Stimulated activated naive B cell treated with anti-CD40 and anti-IgM and Interleukin-4, amounts not matched to agents 10 μg/mL and 1 μg/mL and 100 μg/mL, for 72 hours (primary cell): ENCODE measurements around the gene SELENOI.

Experiments
- ATAC-seq, 2 donors: fragments of 150-1000 bp; cut with Tn5 transposase; replicated peaks; 2 replicates each; pipeline ENCODE4 v1.10.0; 2021; ENCODE audit warnings: moderate library complexity in 1 of 2
- DNase-seq: peaks from one replicate; pipeline ENCODE4 v3.0.0; 2021
- H3K27ac Mint-ChIP-seq: one replicate; pipeline ENCODE4 v1.8.0; 2022; ENCODE audit warnings: mild to moderate bottlenecking, mixed read lengths
- H3K27me3 Mint-ChIP-seq, 2 donors: one replicate each; pipeline ENCODE4 v1.8.0; 2022; ENCODE audit warnings: mixed read lengths in 2 of 2
- H3K36me3 Mint-ChIP-seq, 2 donors: one replicate each; pipeline ENCODE4 v1.8.0; 2022; ENCODE audit warnings: mixed read lengths in 2 of 2, mild to moderate bottlenecking in 1 of 2
- H3K4me1 Mint-ChIP-seq, 2 donors: one replicate each; pipeline ENCODE4 v1.8.0; 2022; ENCODE audit warnings: mixed read lengths in 2 of 2, mild to moderate bottlenecking in 1 of 2
- H3K4me3 Mint-ChIP-seq, 2 donors: one replicate each; pipeline ENCODE4 v1.8.0; 2022; ENCODE audit warnings: mild to moderate bottlenecking in 2 of 2, mixed read lengths in 2 of 2, moderate library complexity in 1 of 2
- H3K9me3 Mint-ChIP-seq, 2 donors: one replicate each; pipeline ENCODE4 v1.8.0; 2022; ENCODE audit warnings: mixed read lengths in 2 of 2, mild to moderate bottlenecking in 1 of 2

The SELENOI gene

DNA sequence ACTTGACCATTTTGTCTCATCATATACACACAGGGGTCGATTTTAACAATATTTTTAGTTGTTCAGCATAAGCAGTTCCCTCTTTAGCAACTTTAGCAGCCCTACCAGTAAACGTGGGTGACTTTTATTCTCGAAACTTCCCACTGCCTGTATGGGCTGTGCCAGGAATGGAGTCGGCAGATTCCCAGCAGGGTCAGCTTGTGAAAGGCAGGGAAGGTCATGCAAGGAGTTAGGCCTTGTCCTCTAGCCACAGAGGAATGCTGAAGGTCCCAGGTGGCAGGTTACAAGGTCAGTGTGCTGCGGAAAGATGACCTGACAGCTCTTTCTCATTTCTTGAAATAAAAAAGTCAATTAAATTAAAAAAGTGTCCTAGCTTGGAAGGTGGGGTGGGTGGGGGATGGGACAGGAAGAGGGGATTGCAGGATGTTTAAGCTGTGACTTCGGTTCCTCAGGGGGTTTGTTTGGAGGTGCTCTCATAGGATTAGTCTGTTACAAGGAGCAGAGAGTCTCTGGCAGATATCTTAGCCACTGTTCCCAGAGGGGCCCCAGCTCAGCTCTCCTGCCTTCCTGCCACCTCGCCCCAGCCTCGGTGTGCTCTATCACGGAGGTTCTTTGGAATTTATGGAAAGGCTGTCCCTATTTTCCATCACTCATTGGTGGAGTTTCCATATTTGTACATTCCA is 77.1 kb downstream of the SELENOI start:
- no peak for DNase-seq
- no peak for ATAC-seq
- Mint-ChIP-seq H3K9me3 (peaks cover 0 to 1% of the 10 kb centered on the region in 2 donors), H3K4me1 (peaks cover 1 to 6% of the 10 kb centered on the region in 2 donors), H3K36me3 (no peaks in the 10 kb centered on the region), H3K4me3 (no peak overlapping the region), H3K27ac (no peak overlapping the region), H3K27me3 (peaks cover 7 to 8% of the 10 kb centered on the region in 2 donors)

- Mint-ChIP-seq H3K27ac (no peak overlapping the region), H3K9me3 (peaks cover 0 to 1% of the 10 kb centered on the region in 2 donors), H3K4me3 (no peak overlapping the region), H3K27me3 (peaks cover 5 to 6% of the 10 kb centered on the region in 2 donors), H3K36me3 (no peaks in the 10 kb centered on the region), H3K4me1 (peaks cover 1 to 6% of the 10 kb centered on the region in 2 donors)
- DNase-seq = no peak
- no peak for ATAC-seq
Measured at GRCh38 chr2:26423750-26424149, 77.8 kb downstream of the SELENOI start.

GRCh38 chr2:26424221-26424620 is 78.3 kb downstream of the SELENOI start:
- Mint-ChIP-seq H3K36me3 (no peaks in the 10 kb centered on the region), H3K27ac (no peak overlapping the region), H3K9me3 (peaks cover 0 to 1% of the 10 kb centered on the region in 2 donors), H3K27me3 (peaks cover 5 to 6% of the 10 kb centered on the region in 2 donors), H3K4me1 (peaks cover 1 to 6% of the 10 kb centered on the region in 2 donors), H3K4me3 (no peak overlapping the region)
- ATAC-seq (no peak), DNase-seq (no peak)

DNA sequence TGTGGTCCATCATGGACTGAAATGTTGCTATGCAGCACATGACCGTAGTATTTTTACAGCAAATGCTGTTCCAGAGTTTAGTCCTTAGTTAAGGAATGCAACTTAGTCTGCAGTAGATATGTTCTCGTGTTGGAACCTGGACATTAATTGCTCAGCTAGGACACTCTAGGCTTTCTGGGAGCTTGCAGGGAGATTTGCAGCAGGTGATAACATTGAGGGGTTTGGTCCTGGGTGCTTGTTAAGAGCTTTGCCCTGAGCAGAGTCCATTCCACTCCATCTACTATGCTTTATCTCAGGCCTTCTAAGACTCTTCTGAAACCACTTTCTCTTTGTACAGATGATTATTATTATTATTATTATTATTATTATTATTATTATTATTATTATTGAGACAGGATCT is 82.9 kb downstream of the SELENOI start:
- Mint-ChIP-seq H3K27ac (no peak overlapping the region), H3K9me3 (peaks cover 0 to 1% of the 10 kb centered on the region in 2 donors), H3K4me3 (no peak overlapping the region), H3K36me3 (no peaks in the 10 kb centered on the region), H3K27me3 (peaks cover 0 to 8% of the 10 kb centered on the region in 2 donors), H3K4me1 (peaks cover 1 to 6% of the 10 kb centered on the region in 2 donors)
- no peak for ATAC-seq
- no peak for DNase-seq

DNA sequence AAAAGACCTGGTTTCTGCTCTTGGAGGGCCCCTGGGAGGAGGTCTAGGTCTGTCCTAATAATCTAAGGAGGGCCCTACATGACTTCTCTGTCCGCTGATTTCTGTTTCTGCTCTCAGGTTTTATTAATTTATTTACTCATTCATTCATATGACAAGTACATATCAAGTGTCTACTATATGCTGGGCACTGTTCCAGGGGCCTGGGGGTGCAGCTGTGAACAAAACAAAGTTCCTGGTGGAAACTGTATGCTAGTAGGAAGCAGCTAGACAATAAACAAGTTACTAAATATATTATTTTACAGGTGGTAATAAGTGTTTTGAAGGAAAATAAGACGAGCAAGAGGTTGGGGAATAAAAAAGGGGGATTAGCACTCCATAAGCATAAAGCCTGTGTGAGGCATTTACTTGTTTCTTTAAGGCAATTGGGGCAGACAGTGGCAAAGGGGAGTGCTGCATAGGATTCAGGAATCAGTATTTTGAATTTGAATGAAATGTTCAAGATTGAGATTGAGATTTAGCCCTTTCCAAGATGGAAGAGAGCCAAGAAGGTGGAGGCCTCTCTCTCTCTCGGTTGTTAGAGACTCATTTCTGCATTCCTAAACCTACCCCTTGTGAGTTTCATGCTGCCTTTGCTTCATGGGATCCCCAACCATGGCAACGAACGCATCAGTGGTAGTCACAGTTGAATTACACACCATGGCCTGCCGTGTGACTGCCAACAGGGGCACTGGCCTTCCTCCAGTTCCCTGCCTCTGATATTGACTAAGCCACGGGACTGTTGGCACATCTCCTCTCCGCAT is 84.0 kb downstream of the SELENOI start:
- no peak overlapping the region for H3K27ac Mint-ChIP-seq
- ATAC-seq (no peak), DNase-seq (no peak)
- H3K9me3 Mint-ChIP-seq = peaks cover 0 to 1% of the 10 kb centered on the region in 2 donors
- no peaks in the 10 kb centered on the region for H3K36me3 Mint-ChIP-seq
- peaks cover 0 to 3% of the 10 kb centered on the region in 2 donors for H3K4me1 Mint-ChIP-seq
- H3K4me3 Mint-ChIP-seq = no peak overlapping the region
- peaks cover 0 to 8% of the 10 kb centered on the region in 2 donors for H3K27me3 Mint-ChIP-seq

GRCh38 chr2:26430826-26431225 is 84.9 kb downstream of the SELENOI start:
- H3K27me3 Mint-ChIP-seq = peaks cover 0 to 8% of the 10 kb centered on the region in 2 donors
- H3K4me3 Mint-ChIP-seq = no peak overlapping the region
- no peak overlapping the region for H3K27ac Mint-ChIP-seq
- H3K9me3 Mint-ChIP-seq = no peaks in the 10 kb centered on the region
- DNase-seq (no peak), ATAC-seq (no peak)
- H3K4me1 Mint-ChIP-seq = no peaks in the 10 kb centered on the region
- H3K36me3 Mint-ChIP-seq = no peaks in the 10 kb centered on the region

- DNase-seq (no peak), ATAC-seq (no peak)
- Mint-ChIP-seq H3K9me3 (no peaks in the 10 kb centered on the region), H3K27me3 (peaks cover 0 to 8% of the 10 kb centered on the region in 2 donors), H3K4me3 (no peak overlapping the region), H3K27ac (no peak overlapping the region), H3K4me1 (no peaks in the 10 kb centered on the region), H3K36me3 (no peaks in the 10 kb centered on the region)
Measured at GRCh38 chr2:26432363-26432762, 86.4 kb downstream of the SELENOI start.

DNA sequence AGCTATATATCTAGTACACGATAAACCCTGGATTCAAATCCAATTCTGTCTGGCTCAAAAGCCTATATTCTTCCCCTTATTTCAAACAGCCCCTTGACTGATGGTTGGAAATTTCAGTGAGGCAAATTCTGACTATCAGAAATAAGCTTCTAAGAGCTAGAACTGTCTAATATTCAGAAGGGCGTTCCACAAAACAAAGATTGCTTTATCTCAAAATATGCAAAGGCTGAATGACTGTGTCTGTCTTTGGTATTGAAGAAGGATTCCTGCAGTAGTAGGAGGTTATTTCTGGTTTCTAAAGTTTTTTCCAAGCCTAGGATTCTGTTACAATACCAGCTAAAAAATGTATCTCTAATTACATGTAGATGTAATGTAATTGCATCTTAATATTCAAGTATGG is 86.9 kb downstream of the SELENOI start:
- no peak for DNase-seq
- no peaks in the 10 kb centered on the region for H3K36me3 Mint-ChIP-seq

DNA sequence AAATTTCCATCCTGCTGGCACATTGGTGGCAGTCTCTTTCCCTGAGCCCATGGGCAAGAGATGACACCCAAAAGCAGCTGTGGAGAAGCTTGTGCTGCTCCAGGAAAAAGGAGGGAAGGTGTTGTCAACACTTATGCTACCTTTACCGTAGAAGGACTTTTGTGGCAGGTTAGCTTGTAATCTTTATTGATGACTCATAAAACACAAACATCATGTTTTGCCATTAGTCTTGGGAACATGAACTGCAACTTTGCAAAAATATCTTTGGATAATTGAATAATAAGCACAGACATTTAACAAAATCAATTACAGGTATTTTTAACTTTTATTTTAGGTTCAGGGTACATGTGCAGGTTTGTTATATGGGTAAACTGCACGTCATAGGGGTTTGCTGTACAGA is 89.2 kb downstream of the SELENOI start:
- Mint-ChIP-seq H3K36me3 (no peaks in the 10 kb centered on the region), H3K27ac (no peak overlapping the region), H3K27me3 (peaks cover 6 to 12% of the 10 kb centered on the region in 2 donors), H3K4me3 (no peak overlapping the region), H3K9me3 (no peaks in the 10 kb centered on the region), H3K4me1 (no peaks in the 10 kb centered on the region)
- ATAC-seq = no peak
- no peak for DNase-seq

More for the DNA sequence above, 86.9 kb downstream of the SELENOI start:
- H3K27ac Mint-ChIP-seq = no peak overlapping the region
- H3K4me3 Mint-ChIP-seq = no peak overlapping the region
- peaks cover 0 to 8% of the 10 kb centered on the region in 2 donors for H3K27me3 Mint-ChIP-seq
- no peak for ATAC-seq
- H3K4me1 Mint-ChIP-seq = no peaks in the 10 kb centered on the region
- H3K9me3 Mint-ChIP-seq = no peaks in the 10 kb centered on the region

DNA sequence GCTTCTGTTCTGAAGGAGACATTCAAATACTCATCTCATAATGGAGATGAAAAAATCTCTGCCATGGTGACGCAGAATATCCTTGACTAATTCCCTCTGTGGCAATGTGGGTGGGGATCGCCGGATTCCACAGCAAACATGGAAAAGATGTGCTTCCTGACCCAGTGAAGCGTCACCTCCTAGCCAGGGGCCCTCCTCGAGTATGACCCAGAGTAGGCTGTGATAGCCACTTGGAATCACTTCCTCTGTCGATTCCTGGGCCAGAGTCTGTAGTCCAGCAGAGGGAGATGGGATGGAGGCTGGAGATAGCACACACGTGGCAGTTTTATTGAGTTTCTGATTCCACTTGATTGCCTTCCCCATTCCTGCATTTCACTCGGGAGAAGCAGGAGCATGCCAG is 92.6 kb downstream of the SELENOI start:
- H3K27ac Mint-ChIP-seq = no peak overlapping the region
- ATAC-seq (no peak), DNase-seq (no peak)
- peaks cover 4 to 6% of the 10 kb centered on the region in 2 donors for H3K27me3 Mint-ChIP-seq
- H3K9me3 Mint-ChIP-seq = no peaks in the 10 kb centered on the region
- H3K36me3 Mint-ChIP-seq = no peaks in the 10 kb centered on the region
- H3K4me1 Mint-ChIP-seq = no peaks in the 10 kb centered on the region
- no peak overlapping the region for H3K4me3 Mint-ChIP-seq

- H3K9me3 Mint-ChIP-seq = no peaks in the 10 kb centered on the region
- ATAC-seq (no peak), DNase-seq (no peak)
- H3K4me3 Mint-ChIP-seq = no peak overlapping the region
- H3K36me3 Mint-ChIP-seq = no peaks in the 10 kb centered on the region
- H3K27me3 Mint-ChIP-seq = peaks cover 4 to 6% of the 10 kb centered on the region in 2 donors
- H3K27ac Mint-ChIP-seq = no peak overlapping the region
- no peaks in the 10 kb centered on the region for H3K4me1 Mint-ChIP-seq
Measured at GRCh38 chr2:26438926-26439325, 93.0 kb downstream of the SELENOI start.

DNA sequence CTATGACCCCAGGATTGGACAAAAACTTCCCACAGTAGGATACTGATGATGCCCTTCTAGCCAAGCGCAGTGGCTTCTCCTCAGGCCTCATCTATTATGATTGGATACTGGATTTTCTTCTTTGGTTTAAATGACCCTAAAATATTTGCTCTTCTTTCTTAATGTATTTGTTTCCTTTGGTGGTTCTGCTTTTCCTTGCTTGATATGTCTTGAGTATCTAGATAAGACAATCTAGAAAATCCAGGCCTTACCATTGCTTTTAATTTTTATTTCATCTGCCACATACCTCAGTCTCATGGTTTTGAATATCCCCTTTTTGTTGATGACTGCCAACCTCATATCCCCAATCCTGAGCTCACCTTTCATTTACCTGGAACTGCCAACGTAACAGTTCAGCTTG is 96.4 kb downstream of the SELENOI start:
- DNase-seq (no peak), ATAC-seq (no peak)
- H3K9me3 Mint-ChIP-seq = no peaks in the 10 kb centered on the region
- H3K27ac Mint-ChIP-seq = no peak overlapping the region
- H3K27me3 Mint-ChIP-seq = peaks cover 4 to 6% of the 10 kb centered on the region in 2 donors
- H3K4me3 Mint-ChIP-seq = no peak overlapping the region
- no peaks in the 10 kb centered on the region for H3K36me3 Mint-ChIP-seq
- H3K4me1 Mint-ChIP-seq = no peaks in the 10 kb centered on the region

GRCh38 chr2:26442707-26443106 is 96.8 kb downstream of the SELENOI start:
- H3K27ac Mint-ChIP-seq = no peak overlapping the region
- H3K27me3 Mint-ChIP-seq = peaks cover 4 to 6% of the 10 kb centered on the region in 2 donors
- no peak overlapping the region for H3K4me3 Mint-ChIP-seq
- no peak for DNase-seq
- H3K9me3 Mint-ChIP-seq = no peaks in the 10 kb centered on the region
- ATAC-seq = no peak
- H3K4me1 Mint-ChIP-seq = no peaks in the 10 kb centered on the region
- H3K36me3 Mint-ChIP-seq = no peaks in the 10 kb centered on the region

GRCh38 chr2:26444236-26444635 is 98.3 kb downstream of the SELENOI start:
- Mint-ChIP-seq H3K9me3 (no peaks in the 10 kb centered on the region), H3K4me3 (no peak overlapping the region), H3K4me1 (no peaks in the 10 kb centered on the region), H3K27ac (no peak overlapping the region), H3K36me3 (no peaks in the 10 kb centered on the region), H3K27me3 (peaks cover under 1 to 7% of the 10 kb centered on the region in 2 donors)
- DNase-seq = no peak
- no peak for ATAC-seq
